HG02571 (cell line): ENCODE data around the gene C19orf53.

ENCODE experiments used
- ATAC-seq: cut with Tn5 transposase; IDR thresholded peaks from one replicate; pipeline ENCODE4 v1.9.1; 2021; ENCODE audit warnings: mild to moderate bottlenecking, moderate library complexity; ENCODE audit not compliant: unreplicated experiment

Gene C19orf53

DNA sequence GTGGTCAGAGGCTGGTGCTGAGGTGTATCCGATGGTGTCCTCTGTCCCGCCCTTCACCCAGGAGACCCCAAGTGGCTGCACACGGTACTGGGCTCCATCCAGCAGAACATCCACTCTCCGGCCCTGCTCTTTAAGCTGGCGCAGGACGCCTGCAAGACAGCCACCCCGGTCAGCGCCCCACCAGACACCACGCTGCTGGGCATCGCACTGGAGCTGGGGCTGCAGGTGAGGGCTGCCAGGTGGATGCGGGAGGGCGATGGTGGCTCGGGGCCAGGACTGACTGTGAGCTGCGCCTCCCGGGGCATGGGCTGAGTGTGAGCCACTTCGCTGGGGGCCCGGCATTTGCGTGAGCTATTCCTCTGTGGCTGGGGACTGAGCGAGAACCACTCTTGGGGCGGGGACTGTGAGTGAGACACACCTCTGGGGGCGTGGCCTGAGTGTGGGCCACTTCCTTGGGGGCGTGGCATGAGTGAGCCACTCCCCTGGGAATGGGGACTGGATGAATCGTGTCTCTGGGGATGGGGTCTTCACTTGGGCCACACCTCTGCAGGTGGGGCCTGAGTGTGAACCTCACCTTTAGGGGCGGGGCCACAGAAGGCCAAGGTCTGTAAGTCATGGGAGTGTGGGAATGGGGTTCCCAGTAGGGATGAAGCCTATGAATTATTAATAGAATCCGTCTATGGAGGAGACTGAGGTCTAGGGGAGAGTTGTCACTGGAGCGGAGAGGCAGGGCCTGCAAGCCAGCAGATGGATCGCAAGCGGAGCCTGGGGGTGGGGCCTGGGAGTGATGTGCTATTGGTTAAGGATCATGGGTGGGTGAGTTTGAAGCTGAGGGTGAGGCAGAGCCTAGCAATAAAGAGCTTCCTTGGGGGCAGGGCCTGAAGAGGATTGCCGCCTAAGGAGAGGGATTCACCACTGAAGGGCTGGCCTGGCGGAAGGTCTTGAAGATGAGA is 51.5 kb downstream of the C19orf53 start:
- no peak for ATAC-seq

GRCh38 chr19:13826652-13827235 is 52.5 kb downstream of the C19orf53 start:
- ATAC-seq, result no peak

- no peak for ATAC-seq
These were observed 53.4 kb downstream of the C19orf53 start for GRCh38 chr19:13827656-13828055.
